GM12878 (cell line): ENCODE measurements around the gene HOXA1. TPM values are rescaled to one million over a fixed set of nuclear protein-coding genes. Genes with fewer than 3 reads are reported as not detected.

ENCODE experiments used
- ATAC-seq: fragments of 200-7000 bp; cut with Tn5 transposase; 3 replicates; pipeline ENCODE4 v1.9.1; 2020; ENCODE audit warnings: mild to moderate bottlenecking, moderate library complexity
- BruUV-seq: library from RNA; stranded (reverse); fragments of 400-500 nt; replicated peaks from 2 replicates; lab custom pipeline; 2021; lab: Mats Ljungman, UMichigan
- CTCF ChIA-PET: fragments of 300-600 bp; sonication (Branson Sonifier 250); formaldehyde crosslinking; extraction: SDS; loops from one replicate; lab custom pipeline; 2021; ENCODE audit warnings: inconsistent platforms; lab: Yijun Ruan, JAX
- POLR2A ChIA-PET: fragments of 350-600 bp; formaldehyde crosslinking; extraction: SDS; loops from one replicate; lab custom pipeline; 2021; ENCODE audit warnings: inconsistent platforms; lab: Charles Lee
- RAD21 ChIA-PET: fragments of 300-600 bp; sonication (Branson Sonifier 250); formaldehyde crosslinking; loops from one replicate; lab custom pipeline; 2023; ENCODE audit warnings: antibody characterized with exemption; ENCODE audit not compliant: unreplicated experiment; lab: Charles Lee
- SMC1A ChIA-PET: fragments of 300-600 bp; sonication (Branson Sonifier 250); formaldehyde crosslinking; loops from one replicate; lab custom pipeline; 2023; ENCODE audit not compliant: unreplicated experiment, uncharacterized antibody; lab: Charles Lee
- DNase-seq: peaks from one replicate; pipeline ENCODE4 v3.0.0-alpha.2; 2011; ENCODE audit warnings: low read depth, low spot score
- FAIRE-seq: peaks from 3 replicates; lab custom pipeline; 2011; peaks lifted over from hg19 to GRCh38; lab: Jason Lieb, UNC
- H2AFZ ChIP-seq: 2 replicates; pipeline ENCODE4 v1.6.0; 2011; ENCODE audit warnings: low read depth, low read length, control low read depth; ENCODE audit not compliant: control insufficient read depth
- H3K27ac ChIP-seq: 2 replicates; pipeline ENCODE4 v1.5.1; 2011; ENCODE audit warnings: control low read depth; ENCODE audit not compliant: control insufficient read depth, insufficient read depth
- H3K27me3 ChIP-seq, 2 experiments: replicated peaks in 1 of 2; 2 replicates each; pipeline versions ENCODE4 v1.6.0 to v1.6.1; 2011; ENCODE audit warnings: low read length in 1 of 2; ENCODE audit not compliant: control insufficient read depth in 2 of 2, insufficient read depth in 2 of 2
- H3K36me3 ChIP-seq, 2 experiments: 2 replicates each; pipeline ENCODE4 v1.5.1; 2011; ENCODE audit warnings: low read length in 1 of 2; ENCODE audit not compliant: control insufficient read depth in 2 of 2, insufficient read depth in 2 of 2
- H3K4me1 ChIP-seq: 2 replicates; pipeline ENCODE4 v1.6.1; 2011; ENCODE audit warnings: mild to moderate bottlenecking, low read length, moderate library complexity, mixed read lengths; ENCODE audit not compliant: control insufficient read depth, insufficient read depth
- H3K4me2 ChIP-seq: 2 replicates; pipeline ENCODE4 v1.6.0; 2011; ENCODE audit warnings: control low read depth; ENCODE audit not compliant: control insufficient read depth, insufficient read depth
- H3K4me3 ChIP-seq: fragments of 200-600 bp; sonication (generic); 2 replicates; pipeline ENCODE4 v1.5.1; 2016
- H3K79me2 ChIP-seq: 2 replicates; pipeline ENCODE4 v1.6.0; 2011; ENCODE audit warnings: low read length; ENCODE audit not compliant: control insufficient read depth, insufficient read depth
- H3K9ac ChIP-seq: 2 replicates; pipeline ENCODE4 v1.8.0; 2011; ENCODE audit warnings: low read length, control low read depth, mixed read lengths; ENCODE audit not compliant: control insufficient read depth, insufficient read depth
- H3K9me3 ChIP-seq: replicated peaks from 3 replicates; pipeline ENCODE4 v1.5.1; 2011; ENCODE audit warnings: mild to moderate bottlenecking, low read length; ENCODE audit not compliant: control insufficient read depth, insufficient read depth
- H4K20me1 ChIP-seq: 2 replicates; pipeline ENCODE4 v1.6.0; 2011; ENCODE audit not compliant: control insufficient read depth, insufficient read depth
- CBFB ChIP-seq: IDR thresholded peaks from 2 replicates; pipeline ENCODE4 v1.6.1; 2016; ENCODE audit warnings: antibody characterized with exemption, low read depth
- CBX5 ChIP-seq: sonication (generic); IDR thresholded peaks from 2 replicates; pipeline ENCODE4 v1.6.1; 2016; ENCODE audit warnings: low read depth, moderate library complexity, mild to moderate bottlenecking, inconsistent platforms
- CREB1 ChIP-seq: IDR thresholded peaks from 2 replicates; pipeline ENCODE4 v1.6.1; 2012; ENCODE audit warnings: low read depth, mild to moderate bottlenecking, inconsistent platforms
- EZH2 ChIP-seq: IDR thresholded peaks from 2 replicates; pipeline ENCODE4 v1.6.1; 2012; ENCODE audit warnings: low read depth, mild to moderate bottlenecking, control low read depth, inconsistent platforms, low read length, borderline replicate concordance; ENCODE audit not compliant: control insufficient read depth
- FOXM1 ChIP-seq: IDR thresholded peaks from 2 replicates; pipeline ENCODE4 v1.6.1; 2012; ENCODE audit warnings: low read depth, mild to moderate bottlenecking, inconsistent platforms, low read length, moderate library complexity
- HCFC1 ChIP-seq: fragments of 150-350 bp; IDR thresholded peaks from 2 replicates; pipeline ENCODE4 v1.6.1; 2014; ENCODE audit warnings: low read length
- MTA2 ChIP-seq: fragments of 450-650 bp; IDR thresholded peaks from 2 replicates; pipeline ENCODE4 v1.6.1; 2016; ENCODE audit warnings: low read depth, mild to moderate bottlenecking, moderate library complexity
- POU2F2 ChIP-seq: IDR thresholded peaks from 3 replicates; pipeline ENCODE4 v1.6.1; 2011; ENCODE audit warnings: low read depth, mild to moderate bottlenecking, low read length, borderline replicate concordance
- RBBP5 ChIP-seq: fragments of 200-600 bp; sonication (generic); conservative IDR thresholded peaks from 2 replicates; pipeline ENCODE4 v1.6.1; 2016
- SPI1 ChIP-seq: IDR thresholded peaks from 2 replicates; pipeline ENCODE4 v1.6.1; 2011; ENCODE audit warnings: low read depth, mild to moderate bottlenecking, low read length, moderate library complexity, borderline replicate concordance; ENCODE audit not compliant: insufficient read depth
- SREBF1 ChIP-seq: IDR thresholded peaks from 2 replicates; pipeline ENCODE4 v1.6.1; 2012; ENCODE audit warnings: mild to moderate bottlenecking, low read length
- ZSCAN29 ChIP-seq: fragments of 450-650 bp; IDR thresholded peaks from 2 replicates; pipeline ENCODE4 v1.6.1; 2017; ENCODE audit warnings: mild to moderate bottlenecking, moderate library complexity
- WGBS: methylation state at CpG from one replicate; pipeline ENCODE4 v1.1.6; 2016; ENCODE audit warnings: low lambda C conversion rate; ENCODE audit not compliant: insufficient replicate concordance, insufficient coverage; ENCODE audit errors: missing lambda C conversion rate; 5-methylcytosine and 5-hydroxymethylcytosine counted together
- in situ Hi-C: fragments of 300-500 bp; cut with MboI; formaldehyde crosslinking; loops from 9 replicates; pipeline ENCODE4 v1.14.3; 2018; ENCODE audit warnings: mixed read lengths
- intact Hi-C: fragments of 100-400 bp; cut with micrococcal nuclease; formaldehyde crosslinking; loops from one replicate; pipeline ENCODE4 v1.14.2; 2022; ENCODE audit not compliant: unreplicated experiment
- polyA plus RNA-seq, 11 experiments: library from polyadenylated mRNA; depleted of rRNA in 4 of 11; unstranded in 6 of 11; stranded (reverse) in 5 of 11; fragments of >200 nt; fragmentation: Nextera tagmentation in 4 of 11; fragmentation: Illumina TruSeq in 1 of 11; extraction: Ambion mirVana in 4 of 11; extraction: Trizol in 1 of 11; gene quantifications; 1 replicate in 1 of 11; 2 replicates in 10 of 11; pipeline versions ENCODE4 v1.2.1 to v1.2.3, GENCODE V29; 2011 to 2016; ENCODE audit warnings: inconsistent platforms in 2 of 11, missing spikeins in 2 of 11, low read depth in 1 of 11
- total RNA-seq, 4 experiments: library from RNA; depleted of rRNA in 3 of 4; stranded (reverse); fragments of >200 nt in 3 of 4; fragmentation: Illumina TruSeq in 1 of 4; extraction: Trizol in 1 of 4; gene quantifications; 2 replicates each; pipeline versions ENCODE4 v1.2.1 to v1.2.3, GENCODE V29; 2013 to 2021
- TF ChIP-seq, protein P1 (sequence below): fragments of 450-650 bp; IDR thresholded peaks from 2 replicates; pipeline ENCODE4 v1.6.1; 2017; ENCODE audit warnings: mild to moderate bottlenecking
- TF ChIP-seq, protein P2 (sequence below): IDR thresholded peaks from 2 replicates; pipeline ENCODE4 v1.6.1; 2011; ENCODE audit warnings: low read depth, mild to moderate bottlenecking, low read length, moderate library complexity, borderline replicate concordance; ENCODE audit errors: extremely low read depth
- TF ChIP-seq, protein P3 (sequence below): fragments of 450-650 bp; IDR thresholded peaks from 2 replicates; pipeline ENCODE4 v1.6.1; 2017; ENCODE audit warnings: low read depth, mild to moderate bottlenecking, moderate library complexity

The HOXA1 gene
- total and polyA plus RNA-seq, 10 of the 15 experiments (the other 5 are each of a cell fraction or from before 2014, with no cell fraction given) = 0.06 to 1.7 (median 0.18) TPM; not detected in 3

DNA sequence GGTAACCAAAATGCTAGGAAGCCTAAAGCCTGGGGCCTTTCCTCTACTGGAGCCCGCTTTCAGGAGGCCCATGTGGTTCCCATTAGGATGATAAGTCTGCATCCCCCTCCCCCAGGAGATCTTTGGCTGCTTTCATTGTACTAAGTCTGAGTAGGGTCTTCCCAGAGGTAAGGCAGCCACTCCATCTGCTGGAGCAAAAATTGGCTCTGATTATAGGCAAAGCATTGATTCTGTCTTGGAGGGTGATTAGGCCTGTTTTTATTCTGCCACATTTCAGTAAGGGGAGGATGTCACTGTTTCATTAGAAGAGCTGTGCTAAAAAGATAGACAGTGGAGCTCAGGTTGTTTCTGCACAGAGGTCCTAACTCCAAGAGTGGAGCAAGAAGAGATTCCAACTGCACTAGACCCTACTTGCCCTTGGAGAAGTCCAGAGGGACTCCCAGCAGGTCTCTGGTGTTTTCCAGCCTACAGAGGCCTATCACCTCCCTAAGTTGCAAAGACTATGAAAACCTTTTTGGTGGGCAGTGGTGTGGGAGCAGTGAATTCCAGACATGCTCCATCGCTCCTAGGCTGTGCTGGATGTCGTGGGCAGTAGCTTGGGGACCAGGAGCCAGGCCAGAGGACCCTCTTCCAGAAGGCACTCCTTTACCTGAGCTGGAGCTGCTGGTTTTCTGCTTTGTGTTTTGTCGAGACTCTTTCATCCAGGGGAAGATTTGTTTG lies 13.8 kb upstream of the HOXA1 start (continued):
- TF ChIP-seq FOXM1 = no peak
- TF ChIP-seq, protein P1, sequence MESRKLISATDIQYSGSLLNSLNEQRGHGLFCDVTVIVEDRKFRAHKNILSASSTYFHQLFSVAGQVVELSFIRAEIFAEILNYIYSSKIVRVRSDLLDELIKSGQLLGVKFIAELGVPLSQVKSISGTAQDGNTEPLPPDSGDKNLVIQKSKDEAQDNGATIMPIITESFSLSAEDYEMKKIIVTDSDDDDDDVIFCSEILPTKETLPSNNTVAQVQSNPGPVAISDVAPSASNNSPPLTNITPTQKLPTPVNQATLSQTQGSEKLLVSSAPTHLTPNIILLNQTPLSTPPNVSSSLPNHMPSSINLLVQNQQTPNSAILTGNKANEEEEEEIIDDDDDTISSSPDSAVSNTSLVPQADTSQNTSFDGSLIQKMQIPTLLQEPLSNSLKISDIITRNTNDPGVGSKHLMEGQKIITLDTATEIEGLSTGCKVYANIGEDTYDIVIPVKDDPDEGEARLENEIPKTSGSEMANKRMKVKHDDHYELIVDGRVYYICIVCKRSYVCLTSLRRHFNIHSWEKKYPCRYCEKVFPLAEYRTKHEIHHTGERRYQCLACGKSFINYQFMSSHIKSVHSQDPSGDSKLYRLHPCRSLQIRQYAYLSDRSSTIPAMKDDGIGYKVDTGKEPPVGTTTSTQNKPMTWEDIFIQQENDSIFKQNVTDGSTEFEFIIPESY = no peak
- TF ChIP-seq MTA2 = no peak
- no peak for TF ChIP-seq ZSCAN29
- TF ChIP-seq, protein P2, sequence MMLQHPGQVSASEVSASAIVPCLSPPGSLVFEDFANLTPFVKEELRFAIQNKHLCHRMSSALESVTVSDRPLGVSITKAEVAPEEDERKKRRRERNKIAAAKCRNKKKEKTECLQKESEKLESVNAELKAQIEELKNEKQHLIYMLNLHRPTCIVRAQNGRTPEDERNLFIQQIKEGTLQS = no peak
- TF ChIP-seq, all 136 proteins: peak for 0

DNA sequence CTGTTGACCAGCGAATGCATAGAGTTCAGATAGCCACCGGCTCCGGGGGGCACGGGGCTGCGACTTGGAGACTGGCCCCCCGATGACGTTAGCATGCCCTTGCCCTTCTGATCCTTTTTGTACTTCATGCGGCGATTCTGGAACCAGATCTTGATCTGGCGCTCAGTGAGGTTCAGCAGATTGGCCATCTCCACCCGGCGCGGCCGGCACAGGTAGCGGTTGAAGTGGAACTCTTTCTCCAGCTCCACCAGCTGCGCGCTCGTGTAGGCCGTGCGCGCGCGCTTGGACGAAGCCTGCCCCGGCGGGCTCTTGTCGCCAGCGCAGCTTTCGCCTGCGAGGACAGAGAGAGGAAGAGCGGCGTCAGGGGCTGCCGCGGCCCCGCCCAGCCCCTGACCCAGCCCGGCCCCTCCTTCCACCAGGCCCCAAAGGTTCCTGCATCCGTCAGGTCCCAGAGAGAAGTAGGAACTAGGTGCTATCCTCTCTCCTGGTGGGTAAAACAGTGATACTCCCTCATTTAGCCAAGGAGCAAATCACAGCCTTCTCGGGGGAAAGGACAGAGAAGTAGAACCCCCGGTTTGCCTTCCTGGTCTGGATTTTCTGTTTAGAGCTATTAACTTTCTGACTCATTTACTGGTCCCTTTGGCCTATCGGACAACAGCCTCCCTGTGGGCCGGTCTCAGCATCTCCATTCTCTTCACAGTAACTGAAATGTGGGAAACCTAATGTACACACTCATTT lies 12.8 kb upstream of the HOXA1 start:
- H3K4me2 ChIP-seq = no peak overlapping the region
- ChIA-PET SMC1A (no interaction called here), RAD21 (interaction anchor here (0.8 kb wide), 1 partner anchor 421 kb away, joined by 3 read pairs; no protein-coding TSS in a partner anchor), CTCF (interaction anchor here (0.8 kb wide), 1 partner anchor 259 kb away, joined by 3 read pairs; no protein-coding TSS in a partner anchor), POLR2A (no interaction called here)
- H2AFZ ChIP-seq = no peak overlapping the region
- TF ChIP-seq RBBP5 (no peak), POU2F2 (no peak), CREB1 (no peak), SREBF1 (no peak), SPI1 (no peak), CBX5 (no peak), CBFB (no peak), HCFC1 (no peak), EZH2 (no peak)
- TF ChIP-seq, protein P3, sequence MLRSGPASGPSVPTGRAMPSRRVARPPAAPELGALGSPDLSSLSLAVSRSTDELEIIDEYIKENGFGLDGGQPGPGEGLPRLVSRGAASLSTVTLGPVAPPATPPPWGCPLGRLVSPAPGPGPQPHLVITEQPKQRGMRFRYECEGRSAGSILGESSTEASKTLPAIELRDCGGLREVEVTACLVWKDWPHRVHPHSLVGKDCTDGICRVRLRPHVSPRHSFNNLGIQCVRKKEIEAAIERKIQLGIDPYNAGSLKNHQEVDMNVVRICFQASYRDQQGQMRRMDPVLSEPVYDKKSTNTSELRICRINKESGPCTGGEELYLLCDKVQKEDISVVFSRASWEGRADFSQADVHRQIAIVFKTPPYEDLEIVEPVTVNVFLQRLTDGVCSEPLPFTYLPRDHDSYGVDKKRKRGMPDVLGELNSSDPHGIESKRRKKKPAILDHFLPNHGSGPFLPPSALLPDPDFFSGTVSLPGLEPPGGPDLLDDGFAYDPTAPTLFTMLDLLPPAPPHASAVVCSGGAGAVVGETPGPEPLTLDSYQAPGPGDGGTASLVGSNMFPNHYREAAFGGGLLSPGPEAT = no peak
- FAIRE-seq (no peak), ATAC-seq (no peak), DNase-seq (no peak)
- H3K36me3 ChIP-seq = no peaks in the 10 kb centered on the region
- WGBS = 91% methylated on average over 31 of the region's 41 CpGs
- H3K4me1 ChIP-seq = no peaks in the 10 kb centered on the region
- no peak overlapping the region for H3K9ac ChIP-seq
- H4K20me1 ChIP-seq = no peaks in the 10 kb centered on the region
- H3K79me2 ChIP-seq = no peaks in the 10 kb centered on the region
- H3K27me3 ChIP-seq = peaks cover 0 to 2% of the 10 kb centered on the region in 2 experiments; a peak in 3 of 4 replicates
- no peak overlapping the region for H3K27ac ChIP-seq
- no TSS peak for BruUV-seq
- H3K4me3 ChIP-seq = no peak overlapping the region
- in situ Hi-C loops (no loop called here), intact Hi-C loops (no loop called here)
- no peaks in the 10 kb centered on the region; the same call in 2 of the 3 replicates for H3K9me3 ChIP-seq
